Measurements from ENCODE around the gene UXS1.

DNA sequence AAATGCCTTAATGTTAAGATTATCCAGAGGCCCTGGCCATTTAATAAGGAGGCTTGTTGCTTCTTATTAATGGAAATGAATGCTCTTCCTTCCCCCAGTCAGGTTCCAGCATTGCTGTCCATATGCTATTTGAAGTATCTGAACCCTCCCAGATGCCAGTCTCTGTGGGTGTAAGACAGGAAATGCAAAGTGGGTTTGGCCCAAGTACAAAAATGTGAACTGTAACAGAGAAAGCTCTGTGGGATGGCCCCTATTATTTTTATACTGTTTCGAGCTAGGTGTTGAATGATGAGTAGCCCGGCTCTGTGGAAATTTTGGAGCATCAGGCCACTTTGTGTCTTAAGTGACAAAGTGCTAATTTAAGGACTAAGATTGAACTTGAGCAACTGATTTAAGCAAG is 141.0 kb downstream of the UXS1 start:
- TF ChIP-seq, protein P1, sequence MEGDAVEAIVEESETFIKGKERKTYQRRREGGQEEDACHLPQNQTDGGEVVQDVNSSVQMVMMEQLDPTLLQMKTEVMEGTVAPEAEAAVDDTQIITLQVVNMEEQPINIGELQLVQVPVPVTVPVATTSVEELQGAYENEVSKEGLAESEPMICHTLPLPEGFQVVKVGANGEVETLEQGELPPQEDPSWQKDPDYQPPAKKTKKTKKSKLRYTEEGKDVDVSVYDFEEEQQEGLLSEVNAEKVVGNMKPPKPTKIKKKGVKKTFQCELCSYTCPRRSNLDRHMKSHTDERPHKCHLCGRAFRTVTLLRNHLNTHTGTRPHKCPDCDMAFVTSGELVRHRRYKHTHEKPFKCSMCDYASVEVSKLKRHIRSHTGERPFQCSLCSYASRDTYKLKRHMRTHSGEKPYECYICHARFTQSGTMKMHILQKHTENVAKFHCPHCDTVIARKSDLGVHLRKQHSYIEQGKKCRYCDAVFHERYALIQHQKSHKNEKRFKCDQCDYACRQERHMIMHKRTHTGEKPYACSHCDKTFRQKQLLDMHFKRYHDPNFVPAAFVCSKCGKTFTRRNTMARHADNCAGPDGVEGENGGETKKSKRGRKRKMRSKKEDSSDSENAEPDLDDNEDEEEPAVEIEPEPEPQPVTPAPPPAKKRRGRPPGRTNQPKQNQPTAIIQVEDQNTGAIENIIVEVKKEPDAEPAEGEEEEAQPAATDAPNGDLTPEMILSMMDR (IDR thresholded peaks at IDR 0.05; ENCODE audit: borderline replicate concordance, extremely low read depth, low read length, poor library complexity, severe bottlenecking) = no peak
- TF ChIP-seq EZH2 (IDR thresholded peaks at IDR 0.05; ENCODE audit: borderline replicate concordance, low read depth, low read length, severe bottlenecking) = no peak

All from DND-41 (cell line).